ENCODE data around the gene EXD3.

EXD3 gene

GRCh38 chr9:137266585-137267453, 156.1 kb downstream of the EXD3 start:
- no peak for DNase-seq

GRCh38 chr9:137266162-137266527, 156.8 kb downstream of the EXD3 start:
- DNase-seq, result no peak

DNA sequence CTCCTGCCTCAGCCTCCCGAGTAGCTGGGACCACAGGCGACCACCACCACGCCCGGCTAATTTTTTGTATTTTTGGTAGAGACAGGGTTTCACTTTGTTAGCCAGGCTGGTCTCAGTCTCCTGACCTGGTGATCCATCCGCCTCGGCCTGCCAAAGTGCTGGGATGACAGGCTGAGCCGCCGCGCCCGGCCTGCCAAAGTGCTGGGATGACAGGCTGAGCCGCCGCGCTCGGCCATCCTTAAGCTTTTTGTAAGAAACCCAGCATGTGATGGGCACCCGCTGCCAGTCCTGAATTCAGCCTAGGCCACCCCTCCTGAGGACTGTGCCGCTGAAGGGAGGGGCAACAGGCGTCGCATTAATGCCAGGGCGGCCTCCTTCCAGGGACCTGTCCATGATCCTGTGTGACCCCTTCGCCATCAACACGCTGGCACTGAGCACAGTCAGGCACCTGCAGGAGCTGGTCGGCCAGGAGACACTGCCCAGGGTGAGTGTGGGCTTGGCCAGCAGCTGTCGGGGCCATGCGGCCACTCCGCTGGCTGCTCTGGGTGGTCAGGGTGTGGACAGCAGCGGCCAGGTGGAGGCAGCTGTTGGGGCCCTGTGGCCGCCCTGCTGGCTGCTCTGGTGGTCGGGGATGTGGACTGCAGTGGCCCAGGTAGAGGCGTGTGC, 157.3 kb downstream of the EXD3 start:
- DNase-seq, result no peak

DNA sequence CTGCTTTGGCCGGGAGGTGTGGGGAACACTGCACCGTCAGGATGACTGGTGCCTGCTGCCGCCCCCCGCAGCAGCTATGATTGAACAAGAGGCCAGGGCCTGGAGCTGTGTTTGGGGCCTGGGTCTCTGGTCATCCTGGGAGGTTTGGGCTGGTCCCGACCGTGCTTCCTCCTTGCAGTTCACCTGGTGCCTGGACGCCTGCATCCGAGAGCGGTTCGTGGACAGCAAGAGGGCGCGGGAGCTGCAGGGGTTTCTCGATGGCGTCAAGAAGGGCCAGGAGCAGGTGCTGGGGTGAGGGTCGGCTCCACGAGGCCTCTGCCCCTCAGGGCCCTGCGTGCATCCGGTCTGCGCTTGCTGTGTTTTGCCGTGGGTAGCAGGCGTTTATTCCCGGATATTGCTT, 158.9 kb downstream of the EXD3 start:
- no peak for DNase-seq

- no peak for DNase-seq
Measured at GRCh38 chr9:137263506-137263905, 159.5 kb downstream of the EXD3 start.

- no peak for DNase-seq
Measured at GRCh38 chr9:137262909-137263285, 160.1 kb downstream of the EXD3 start.

DNA sequence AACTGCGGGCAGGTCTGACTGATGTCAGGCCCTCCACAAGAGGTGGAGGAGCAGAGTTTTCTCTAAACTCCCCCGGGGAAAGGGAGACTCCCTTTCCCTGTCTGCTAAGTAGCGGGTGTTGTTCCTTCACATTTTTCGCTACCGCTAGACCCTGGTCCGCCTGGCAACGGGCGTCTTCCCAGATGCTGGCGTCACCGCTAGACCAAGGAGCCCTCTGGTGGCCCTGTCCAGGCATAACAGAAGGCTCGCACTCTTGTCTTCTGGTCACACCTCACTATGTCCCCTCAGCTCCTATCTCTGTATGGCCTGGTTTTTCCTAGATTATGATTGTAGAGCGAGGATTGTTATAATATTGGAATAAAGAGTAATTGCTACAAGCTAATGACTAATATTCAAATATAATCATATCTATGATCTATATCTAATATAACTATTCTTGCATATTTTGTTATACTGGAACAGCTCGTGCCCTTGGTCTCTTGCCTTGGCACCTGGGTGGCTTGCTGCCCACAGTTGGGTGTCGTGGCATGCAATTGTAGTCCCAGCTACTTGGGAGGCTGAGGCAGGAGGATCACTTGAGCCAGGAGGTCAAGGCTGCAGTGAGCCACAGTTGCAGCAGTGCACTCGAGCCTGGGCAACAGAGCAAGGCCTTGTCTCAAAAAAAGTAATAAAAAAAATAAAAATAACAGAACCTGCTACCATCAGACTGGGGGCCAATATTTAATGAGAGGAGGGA, 160.6 kb downstream of the EXD3 start:
- DNase-seq, result peak; percentile 42

All from eye (tissue), 1 donor.